C4-2B (cell line): ENCODE measurements around the gene GPAM.

Experiments
- ZFX ChIP-seq: fragments of 450-650 bp; IDR thresholded peaks from 2 replicates; pipeline ENCODE4 v1.6.1; 2017
- TF ChIP-seq, protein P1 (sequence below): fragments of 450-650 bp; conservative IDR thresholded peaks from 2 replicates; pipeline ENCODE4 v1.5.1; 2017; ENCODE audit warnings: mild to moderate bottlenecking

DNA sequence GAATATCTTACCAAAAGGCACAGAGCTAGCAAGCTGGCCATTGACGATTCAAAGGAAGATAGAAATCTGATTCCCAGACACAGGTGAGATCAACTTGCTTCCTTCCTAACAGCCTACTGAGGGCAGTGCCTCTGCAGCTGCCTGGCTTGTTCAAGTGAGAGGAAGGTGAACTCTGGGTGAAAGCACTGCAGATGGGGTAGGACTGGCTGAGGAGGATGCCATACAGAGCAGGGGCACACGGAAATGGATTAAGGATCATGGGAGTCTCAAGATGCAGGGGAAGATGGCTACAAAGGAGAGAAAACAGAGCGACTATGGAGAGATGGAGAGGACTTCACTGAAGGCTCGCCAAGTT lies 34.4 kb upstream of the GPAM start:
- TF ChIP-seq, protein P1, sequence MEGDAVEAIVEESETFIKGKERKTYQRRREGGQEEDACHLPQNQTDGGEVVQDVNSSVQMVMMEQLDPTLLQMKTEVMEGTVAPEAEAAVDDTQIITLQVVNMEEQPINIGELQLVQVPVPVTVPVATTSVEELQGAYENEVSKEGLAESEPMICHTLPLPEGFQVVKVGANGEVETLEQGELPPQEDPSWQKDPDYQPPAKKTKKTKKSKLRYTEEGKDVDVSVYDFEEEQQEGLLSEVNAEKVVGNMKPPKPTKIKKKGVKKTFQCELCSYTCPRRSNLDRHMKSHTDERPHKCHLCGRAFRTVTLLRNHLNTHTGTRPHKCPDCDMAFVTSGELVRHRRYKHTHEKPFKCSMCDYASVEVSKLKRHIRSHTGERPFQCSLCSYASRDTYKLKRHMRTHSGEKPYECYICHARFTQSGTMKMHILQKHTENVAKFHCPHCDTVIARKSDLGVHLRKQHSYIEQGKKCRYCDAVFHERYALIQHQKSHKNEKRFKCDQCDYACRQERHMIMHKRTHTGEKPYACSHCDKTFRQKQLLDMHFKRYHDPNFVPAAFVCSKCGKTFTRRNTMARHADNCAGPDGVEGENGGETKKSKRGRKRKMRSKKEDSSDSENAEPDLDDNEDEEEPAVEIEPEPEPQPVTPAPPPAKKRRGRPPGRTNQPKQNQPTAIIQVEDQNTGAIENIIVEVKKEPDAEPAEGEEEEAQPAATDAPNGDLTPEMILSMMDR = no peak
- TF ChIP-seq ZFX = no peak
